Stimulated activated naive CD8-positive, alpha-beta T cell treated with anti-CD3 and anti-CD28 coated beads, Interleukin-15, amount 100 ng/mL, for 72 hours (primary cell): ENCODE results near the gene MAP1LC3C.

ENCODE experiments used
- ATAC-seq: fragments of 150-1000 bp; cut with Tn5 transposase; 2 replicates; pipeline ENCODE4 v1.10.0; 2021; ENCODE audit warnings: mild to moderate bottlenecking, moderate library complexity
- DNase-seq, 2 donors: peaks; one replicate each; pipeline ENCODE4 v3.0.0; 2021 to 2022
- H3K27ac Mint-ChIP-seq, 2 donors: one replicate each; pipeline ENCODE4 v1.8.0; 2022; ENCODE audit warnings: mild to moderate bottlenecking in 2 of 2, mixed read lengths in 2 of 2, moderate library complexity in 2 of 2
- H3K27me3 Mint-ChIP-seq: one replicate; pipeline ENCODE4 v1.8.0; 2022; ENCODE audit warnings: mixed read lengths
- H3K4me1 Mint-ChIP-seq: one replicate; pipeline ENCODE4 v1.8.0; 2022; ENCODE audit warnings: mild to moderate bottlenecking, mixed read lengths
- H3K4me3 Mint-ChIP-seq, 2 donors: one replicate each; pipeline ENCODE4 v1.8.0; 2022; ENCODE audit warnings: mild to moderate bottlenecking in 2 of 2, mixed read lengths in 2 of 2, moderate library complexity in 1 of 2
- H3K9me3 Mint-ChIP-seq, 2 donors: one replicate each; pipeline ENCODE4 v1.8.0; 2022; ENCODE audit warnings: mixed read lengths in 2 of 2

The MAP1LC3C gene

DNA sequence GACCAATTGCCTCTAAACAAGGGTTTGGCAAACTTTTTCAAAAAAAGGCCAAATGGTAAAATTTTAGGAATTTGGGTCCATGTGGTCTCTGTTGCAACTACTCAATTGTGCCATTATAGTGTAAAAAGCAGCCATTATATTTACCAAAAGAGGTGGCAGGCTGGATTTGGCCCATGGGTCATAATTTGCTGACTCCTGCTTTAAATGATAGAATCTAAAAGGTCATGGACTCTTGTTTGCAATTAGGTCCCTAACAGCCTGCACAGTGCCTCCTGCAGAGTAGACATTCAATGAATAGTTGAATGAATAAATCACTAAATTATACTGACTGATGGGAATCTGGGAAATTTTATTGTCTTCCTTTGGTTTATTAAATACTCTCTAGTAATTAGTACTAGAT, 35.2 kb downstream of the MAP1LC3C start:
- no peaks in the 10 kb centered on the region for H3K4me1 Mint-ChIP-seq
- H3K9me3 Mint-ChIP-seq = no peaks in the 10 kb centered on the region
- no peaks in the 10 kb centered on the region for H3K27me3 Mint-ChIP-seq
- ATAC-seq = no peak
- no peak overlapping the region for H3K27ac Mint-ChIP-seq
- DNase-seq = no peak
- H3K4me3 Mint-ChIP-seq = no peak overlapping the region

DNA sequence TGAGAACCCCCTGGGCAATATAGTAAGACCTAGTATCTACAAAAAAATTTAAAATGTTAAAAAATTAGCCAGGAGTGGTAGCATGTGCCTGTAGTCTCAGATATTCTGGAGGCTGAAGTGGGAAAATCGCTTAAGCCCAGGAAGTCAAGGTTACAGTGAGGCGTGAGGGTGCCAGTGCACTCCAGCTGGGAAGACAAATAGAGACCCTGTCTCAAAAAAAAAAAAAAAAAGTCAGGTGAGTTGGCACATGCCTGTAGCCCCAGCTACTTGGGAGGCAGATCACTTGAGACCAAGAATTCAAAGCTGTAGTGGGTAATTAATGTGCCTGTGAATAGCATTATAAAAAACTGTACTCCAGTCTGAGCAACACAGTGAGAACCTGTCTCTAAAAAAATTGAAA, 36.7 kb downstream of the MAP1LC3C start:
- Mint-ChIP-seq H3K9me3 (no peaks in the 10 kb centered on the region), H3K27me3 (no peaks in the 10 kb centered on the region), H3K4me1 (no peaks in the 10 kb centered on the region), H3K27ac (no peak overlapping the region), H3K4me3 (no peak overlapping the region)
- DNase-seq (no peak), ATAC-seq (no peak)

GRCh38 chr1:241957692-241958494, 41.0 kb downstream of the MAP1LC3C start, which contains the start of gene BECN2:
TSS of gene BECN2 (plus strand) at chr1:241957767. CDS start at chr1:241957767, 0 bp downstream.
- H3K9me3 Mint-ChIP-seq = no peaks in the 10 kb centered on the region
- H3K27me3 Mint-ChIP-seq = no peaks in the 10 kb centered on the region
- ATAC-seq = peak; percentile 43
- peak within 1 kb of the TSS in 1 of 2 donors; percentile 42 for H3K27ac Mint-ChIP-seq
- H3K4me1 Mint-ChIP-seq = no peaks in the 10 kb centered on the region
- H3K4me3 Mint-ChIP-seq = no peak within 1 kb of the TSS
- DNase-seq = no peak

DNA sequence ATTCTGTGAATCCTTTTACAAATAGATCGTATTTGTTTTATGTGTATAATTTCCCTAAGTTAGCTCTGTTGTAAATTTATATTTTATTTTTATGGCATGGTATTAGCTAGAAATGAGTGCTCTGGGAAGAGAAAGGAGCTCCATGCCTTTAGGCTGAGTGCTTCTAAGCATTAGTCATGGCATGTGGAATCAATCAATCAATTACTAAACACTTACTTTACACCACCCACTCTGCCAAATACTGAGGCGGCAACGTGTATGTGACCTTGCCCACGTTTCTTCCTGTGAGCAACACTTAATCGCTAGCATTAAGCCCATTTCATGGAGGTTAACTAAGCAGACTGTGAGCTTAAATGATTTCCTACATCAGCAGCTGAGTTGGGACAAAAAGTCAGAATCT, 48.5 kb downstream of the MAP1LC3C start:
- no peak for ATAC-seq

GRCh38 chr1:241947354-241947753, 51.5 kb downstream of the MAP1LC3C start:
- DNase-seq (no peak), ATAC-seq (no peak)
- no peak overlapping the region for H3K4me3 Mint-ChIP-seq
- no peaks in the 10 kb centered on the region for H3K4me1 Mint-ChIP-seq
- no peak overlapping the region for H3K27ac Mint-ChIP-seq
- H3K9me3 Mint-ChIP-seq = no peaks in the 10 kb centered on the region
- H3K27me3 Mint-ChIP-seq = no peaks in the 10 kb centered on the region

More for the DNA sequence above, 48.5 kb downstream of the MAP1LC3C start:
- no peaks in the 10 kb centered on the region for H3K9me3 Mint-ChIP-seq
- H3K4me3 Mint-ChIP-seq = no peak overlapping the region
- no peaks in the 10 kb centered on the region for H3K27me3 Mint-ChIP-seq
- no peaks in the 10 kb centered on the region for H3K4me1 Mint-ChIP-seq
- no peak overlapping the region for H3K27ac Mint-ChIP-seq
- DNase-seq = no peak
